WTC11 (cell line): ENCODE measurements around the gene SYNGAP1. TPM values are rescaled to one million over a fixed set of nuclear protein-coding genes. Genes with fewer than 3 reads are reported as not detected.

Experiments
- ATAC-seq: fragments of 200-7000 bp; cut with Tn5 transposase; 2 replicates; pipeline ENCODE4 v1.10.0; 2021; ENCODE audit warnings: mild to moderate bottlenecking, moderate library complexity
- CTCF ChIA-PET: fragments of 300-600 bp; sonication (Branson Sonifier 250); formaldehyde crosslinking; loops from one replicate; lab custom pipeline; 2021; ENCODE audit warnings: antibody characterized with exemption; lab: Charles Lee
- POLR2A ChIA-PET: fragments of 350-600 bp; sonication (Branson Sonifier 250); formaldehyde crosslinking; loops from one replicate; lab custom pipeline; 2021; ENCODE audit warnings: antibody characterized with exemption; lab: Charles Lee
- DNase-seq: peaks from one replicate; pipeline ENCODE4 v3.0.0; 2021; ENCODE audit warnings: low spot score
- H3K27ac Mint-ChIP-seq: 2 replicates; pipeline ENCODE4 v1.8.0; 2021; ENCODE audit warnings: mixed read lengths
- H3K27me3 Mint-ChIP-seq: 2 replicates; pipeline ENCODE4 v1.8.0; 2021; ENCODE audit warnings: low read depth, mild to moderate bottlenecking, moderate library complexity, mixed read lengths
- H3K36me3 Mint-ChIP-seq: 2 replicates; pipeline ENCODE4 v1.8.0; 2021; ENCODE audit warnings: mixed read lengths
- H3K4me1 Mint-ChIP-seq: 2 replicates; pipeline ENCODE4 v1.8.0; 2022; ENCODE audit warnings: mixed read lengths
- H3K4me3 Mint-ChIP-seq: 2 replicates; pipeline ENCODE4 v1.8.0; 2021; ENCODE audit warnings: mild to moderate bottlenecking, moderate library complexity, mixed read lengths
- H3K9me3 Mint-ChIP-seq: 2 replicates; pipeline ENCODE4 v1.8.0; 2021; ENCODE audit warnings: mixed read lengths
- AR ChIP-seq: fragments of 250-450 bp; sonication (Bioruptor Pico); IDR thresholded peaks from 2 replicates; pipeline ENCODE4 v1.9.0; 2021; ENCODE audit warnings: mild to moderate bottlenecking
- CBFB ChIP-seq: sonication (generic); formaldehyde crosslinking; IDR thresholded peaks from 2 replicates; pipeline ENCODE4 v1.8.1; 2022; ENCODE audit warnings: mild to moderate bottlenecking, low read depth, missing genetic modification reagents
- E2F1 ChIP-seq: sonication (generic); formaldehyde crosslinking; IDR thresholded peaks from 2 replicates; pipeline ENCODE4 v1.8.0; 2022; ENCODE audit warnings: mild to moderate bottlenecking, missing genetic modification reagents
- E2F4 ChIP-seq: sonication (generic); formaldehyde crosslinking; IDR thresholded peaks from 2 replicates; pipeline ENCODE4 v1.8.1; 2022; ENCODE audit warnings: low read depth, mild to moderate bottlenecking, moderate library complexity, missing genetic modification reagents, borderline replicate concordance
- ETV6 ChIP-seq: sonication (generic); formaldehyde crosslinking; IDR thresholded peaks from 2 replicates; pipeline ENCODE4 v1.8.1; 2022; ENCODE audit warnings: mild to moderate bottlenecking, missing genetic modification reagents
- FOXJ3 ChIP-seq: sonication (generic); formaldehyde crosslinking; IDR thresholded peaks from 2 replicates; pipeline ENCODE4 v1.9.0; 2021; ENCODE audit warnings: missing genetic modification reagents, mild to moderate bottlenecking, borderline replicate concordance
- IRF2 ChIP-seq: sonication (generic); formaldehyde crosslinking; IDR thresholded peaks from 2 replicates; pipeline ENCODE4 v1.8.0; 2022; ENCODE audit warnings: low read depth, missing genetic modification reagents, borderline replicate concordance
- MYBL2 ChIP-seq: sonication (generic); formaldehyde crosslinking; IDR thresholded peaks from 2 replicates; pipeline ENCODE4 v1.8.1; 2023; ENCODE audit warnings: mild to moderate bottlenecking, moderate library complexity, missing genetic modification reagents
- NFE2L1 ChIP-seq: sonication (generic); formaldehyde crosslinking; IDR thresholded peaks from 2 replicates; pipeline ENCODE4 v1.8.1; 2023; ENCODE audit warnings: missing genetic modification reagents
- NR1H2 ChIP-seq: sonication (generic); formaldehyde crosslinking; IDR thresholded peaks from 2 replicates; pipeline ENCODE4 v1.9.0; 2021; ENCODE audit warnings: mild to moderate bottlenecking, moderate library complexity, missing genetic modification reagents
- PRRX2 ChIP-seq: fragments of 250-450 bp; sonication (Bioruptor Pico); IDR thresholded peaks from 2 replicates; pipeline ENCODE4 v1.8.0; 2021; ENCODE audit warnings: mild to moderate bottlenecking
- RELA ChIP-seq: sonication (generic); formaldehyde crosslinking; IDR thresholded peaks from 2 replicates; pipeline ENCODE4 v1.8.1; 2022; ENCODE audit warnings: missing genetic modification reagents, mild to moderate bottlenecking, borderline replicate concordance
- STAT6 ChIP-seq: sonication (generic); formaldehyde crosslinking; conservative IDR thresholded peaks from 2 replicates; pipeline ENCODE4 v1.8.1; 2023; ENCODE audit warnings: mild to moderate bottlenecking, low read depth, missing genetic modification reagents, moderate library complexity
- TCF7 ChIP-seq: sonication (generic); formaldehyde crosslinking; IDR thresholded peaks from 2 replicates; pipeline ENCODE4 v1.8.0; 2022; ENCODE audit warnings: mild to moderate bottlenecking, low read depth, missing genetic modification reagents, moderate library complexity
- ZNF121 ChIP-seq: sonication (generic); formaldehyde crosslinking; IDR thresholded peaks from 2 replicates; pipeline ENCODE4 v1.8.0; 2023; ENCODE audit warnings: missing genetic modification reagents
- ZNF423 ChIP-seq: fragments of 250-450 bp; sonication (Bioruptor Pico); IDR thresholded peaks from 2 replicates; pipeline ENCODE4 v2.1.2; 2022; ENCODE audit warnings: mild to moderate bottlenecking, moderate library complexity
- total RNA-seq: library from RNA; stranded (reverse); gene quantifications from 3 replicates; pipeline ENCODE4 v1.2.3, GENCODE V29; 2021
- TF ChIP-seq, protein P1 (sequence below): fragments of 250-450 bp; sonication (Bioruptor Pico); IDR thresholded peaks from 2 replicates; pipeline ENCODE4 v1.9.0; 2021; ENCODE audit warnings: mild to moderate bottlenecking
- TF ChIP-seq, protein P2 (sequence below): fragments of 250-450 bp; sonication (Bioruptor Pico); IDR thresholded peaks from 2 replicates; pipeline ENCODE4 v1.9.0; 2021; ENCODE audit warnings: mild to moderate bottlenecking, borderline replicate concordance

Gene SYNGAP1
- total RNA-seq, 1 experiment from 2014 or later, result 139 TPM

DNA sequence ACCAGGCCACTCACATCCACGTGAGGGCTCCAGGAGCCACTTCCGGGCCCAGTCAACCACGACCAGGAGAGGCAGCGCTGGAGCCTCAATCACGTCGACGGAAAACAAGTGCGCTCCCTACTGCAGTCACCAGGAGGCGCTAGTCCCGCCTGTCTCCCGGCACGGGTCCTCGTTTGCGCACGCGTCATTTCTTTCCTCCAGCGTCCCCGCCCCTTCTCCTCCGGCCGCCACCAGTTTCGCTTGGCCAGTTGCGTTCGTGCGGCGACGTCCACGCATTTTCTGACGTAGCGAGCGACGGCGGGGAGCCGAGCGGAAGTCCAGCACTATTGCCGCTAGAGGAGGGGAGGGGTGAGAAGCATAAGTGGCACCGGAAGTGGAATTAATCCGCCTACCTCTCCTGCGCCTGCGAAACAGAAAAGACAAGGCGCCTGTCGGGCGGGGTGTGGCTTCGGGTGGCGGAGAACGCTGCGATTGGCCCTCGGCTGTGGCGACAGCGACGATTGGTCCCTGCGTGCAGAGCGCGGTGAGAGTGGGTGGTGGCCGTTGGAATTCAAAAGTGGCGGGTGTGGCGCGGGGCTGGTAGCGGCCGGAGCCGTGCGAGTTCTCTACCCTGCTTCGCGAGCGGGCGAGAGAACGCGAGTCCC, 28.5 kb upstream of the SYNGAP1 start, which contains the start of gene KIFC1 (continued):
- TF ChIP-seq E2F1 (peak; percentile 69; the same call in 1 of the 2 replicates), STAT6 (CRISPR knock-in tag) (no peak), ETV6 (CRISPR knock-in tag) (peak; percentile 86), ZNF121 (CRISPR knock-in tag) (no peak), PRRX2 (CRISPR knock-in tag) (no peak)
- TF ChIP-seq, protein P1, sequence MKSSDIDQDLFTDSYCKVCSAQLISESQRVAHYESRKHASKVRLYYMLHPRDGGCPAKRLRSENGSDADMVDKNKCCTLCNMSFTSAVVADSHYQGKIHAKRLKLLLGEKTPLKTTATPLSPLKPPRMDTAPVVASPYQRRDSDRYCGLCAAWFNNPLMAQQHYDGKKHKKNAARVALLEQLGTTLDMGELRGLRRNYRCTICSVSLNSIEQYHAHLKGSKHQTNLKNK (CRISPR knock-in tag), result no peak
- TF ChIP-seq, protein P2, sequence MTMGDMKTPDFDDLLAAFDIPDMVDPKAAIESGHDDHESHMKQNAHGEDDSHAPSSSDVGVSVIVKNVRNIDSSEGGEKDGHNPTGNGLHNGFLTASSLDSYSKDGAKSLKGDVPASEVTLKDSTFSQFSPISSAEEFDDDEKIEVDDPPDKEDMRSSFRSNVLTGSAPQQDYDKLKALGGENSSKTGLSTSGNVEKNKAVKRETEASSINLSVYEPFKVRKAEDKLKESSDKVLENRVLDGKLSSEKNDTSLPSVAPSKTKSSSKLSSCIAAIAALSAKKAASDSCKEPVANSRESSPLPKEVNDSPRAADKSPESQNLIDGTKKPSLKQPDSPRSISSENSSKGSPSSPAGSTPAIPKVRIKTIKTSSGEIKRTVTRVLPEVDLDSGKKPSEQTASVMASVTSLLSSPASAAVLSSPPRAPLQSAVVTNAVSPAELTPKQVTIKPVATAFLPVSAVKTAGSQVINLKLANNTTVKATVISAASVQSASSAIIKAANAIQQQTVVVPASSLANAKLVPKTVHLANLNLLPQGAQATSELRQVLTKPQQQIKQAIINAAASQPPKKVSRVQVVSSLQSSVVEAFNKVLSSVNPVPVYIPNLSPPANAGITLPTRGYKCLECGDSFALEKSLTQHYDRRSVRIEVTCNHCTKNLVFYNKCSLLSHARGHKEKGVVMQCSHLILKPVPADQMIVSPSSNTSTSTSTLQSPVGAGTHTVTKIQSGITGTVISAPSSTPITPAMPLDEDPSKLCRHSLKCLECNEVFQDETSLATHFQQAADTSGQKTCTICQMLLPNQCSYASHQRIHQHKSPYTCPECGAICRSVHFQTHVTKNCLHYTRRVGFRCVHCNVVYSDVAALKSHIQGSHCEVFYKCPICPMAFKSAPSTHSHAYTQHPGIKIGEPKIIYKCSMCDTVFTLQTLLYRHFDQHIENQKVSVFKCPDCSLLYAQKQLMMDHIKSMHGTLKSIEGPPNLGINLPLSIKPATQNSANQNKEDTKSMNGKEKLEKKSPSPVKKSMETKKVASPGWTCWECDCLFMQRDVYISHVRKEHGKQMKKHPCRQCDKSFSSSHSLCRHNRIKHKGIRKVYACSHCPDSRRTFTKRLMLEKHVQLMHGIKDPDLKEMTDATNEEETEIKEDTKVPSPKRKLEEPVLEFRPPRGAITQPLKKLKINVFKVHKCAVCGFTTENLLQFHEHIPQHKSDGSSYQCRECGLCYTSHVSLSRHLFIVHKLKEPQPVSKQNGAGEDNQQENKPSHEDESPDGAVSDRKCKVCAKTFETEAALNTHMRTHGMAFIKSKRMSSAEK (CRISPR knock-in tag), result no peak

GRCh38 chr6:33391922-33392594, 27.8 kb upstream of the SYNGAP1 start:
- H3K27me3 Mint-ChIP-seq, result peaks cover 4% of the 10 kb centered on the region; the same call in 1 of the 2 replicates
- POLR2A ChIA-PET, result no interaction called here
- H3K36me3 Mint-ChIP-seq, result peaks cover 9% of the 10 kb centered on the region; the same call in 1 of the 2 replicates
- no peak for TF ChIP-seq RELA (CRISPR knock-in tag)
- TF ChIP-seq ZNF423 (CRISPR knock-in tag), result no peak
- TF ChIP-seq IRF2 (CRISPR knock-in tag), result no peak
- TF ChIP-seq FOXJ3 (CRISPR knock-in tag), result no peak
- TF ChIP-seq AR (CRISPR knock-in tag), result no peak
- peak; percentile 92 for TF ChIP-seq MYBL2
- peak; percentile 7; the same call in 1 of the 2 replicates for TF ChIP-seq NFE2L1 (CRISPR knock-in tag)
- TF ChIP-seq ZNF121 (CRISPR knock-in tag), result no peak
- no peak for TF ChIP-seq NR1H2 (CRISPR knock-in tag)
- 0 out of 2 replicates have a peak, but pooled peaks have one; percentile 66 for TF ChIP-seq E2F4 (CRISPR knock-in tag)
- no peak for TF ChIP-seq CBFB (CRISPR knock-in tag)
- no peak for TF ChIP-seq TCF7
- peak overlapping the region; percentile 96 for H3K4me3 Mint-ChIP-seq
- CTCF ChIA-PET, result interaction anchor here (2.7 kb wide), 1 partner anchor 34 kb away, joined by 21 read pairs; no protein-coding TSS in a partner anchor
- DNase-seq, result no peak
- no peaks in the 10 kb centered on the region for H3K9me3 Mint-ChIP-seq
- no peak for ATAC-seq
- H3K27ac Mint-ChIP-seq, result peak overlapping the region; percentile 99
- H3K4me1 Mint-ChIP-seq, result peaks cover 34% of the 10 kb centered on the region
